HCT116 (cell line): ENCODE data around the gene ARFGAP1. TPM values are rescaled to one million over a fixed set of nuclear protein-coding genes. Genes with fewer than 3 reads are reported as not detected.

Source experiments
- ATAC-seq: fragments of 200-7000 bp; cut with Tn5 transposase; 2 replicates; pipeline ENCODE4 v1.9.1; 2020; ENCODE audit warnings: mild to moderate bottlenecking, moderate library complexity
- BruUV-seq: library from RNA; stranded (reverse); fragments of 400-500 nt; replicated peaks from 2 replicates; lab custom pipeline; 2021; lab: Mats Ljungman, UMichigan
- CTCF ChIA-PET: fragments of 300-600 bp; sonication (Branson Sonifier 250); formaldehyde crosslinking; loops from one replicate; lab custom pipeline; 2021; ENCODE audit warnings: antibody characterized with exemption; lab: Charles Lee
- POLR2A ChIA-PET: fragments of 300-600, 350-600 bp; sonication (Branson Sonifier 250); formaldehyde crosslinking; loops from one replicate; lab custom pipeline; 2021; ENCODE audit warnings: antibody characterized with exemption; lab: Charles Lee
- RAD21 ChIA-PET, 2 experiments: fragments of 300-600 bp; sonication (Branson Sonifier 250); formaldehyde crosslinking; loops; one replicate each; lab custom pipeline; 2023; ENCODE audit warnings: low total read pairs in 2 of 2; ENCODE audit not compliant: uncharacterized antibody in 2 of 2, unreplicated experiment in 2 of 2, low non-redundant PET in 1 of 2; lab: Charles Lee
- DNase-seq: peaks from one replicate; pipeline ENCODE4 v3.0.0-alpha.2; 2010; ENCODE audit warnings: low read depth, low spot score
- H2AFZ ChIP-seq: fragments of 200-600 bp; shearing (Covaris generic), sonication (generic); 2 replicates; pipeline ENCODE4 v1.6.1; 2017; ENCODE audit warnings: low read depth, mixed run types, mixed read lengths, antibody characterized with exemption, low read length; ENCODE audit not compliant: poor library complexity, severe bottlenecking
- H3K27ac ChIP-seq: 2 replicates; pipeline ENCODE4 v1.5.1; 2012; ENCODE audit warnings: low read depth, low read length
- H3K27me3 ChIP-seq: fragments of 200-600 bp; sonication (generic); 2 replicates; pipeline ENCODE4 v1.6.1; 2016; ENCODE audit warnings: mixed run types, low read length, mixed read lengths; ENCODE audit not compliant: insufficient read depth
- H3K36me3 ChIP-seq, 2 experiments: fragments of 200-500 bp in 1 of 2; fragments of 200-600 bp in 1 of 2; sonication (Bioruptor generic) in 1 of 2; sonication (generic) in 1 of 2; 2 replicates each; pipeline versions ENCODE4 v1.5.1 to v1.6.1; 2014 to 2016; ENCODE audit warnings: low read length in 2 of 2, inconsistent platforms in 1 of 2, mixed read lengths in 1 of 2, mixed run types in 1 of 2; ENCODE audit not compliant: insufficient read depth in 2 of 2, control insufficient read depth in 1 of 2
- H3K4me1 ChIP-seq, 2 experiments: fragments of 200-600 bp in 1 of 2; sonication (generic) in 1 of 2; 2 replicates each; pipeline versions ENCODE4 v1.5.1 to v1.6.1; 2012 to 2017; ENCODE audit warnings: low read length in 2 of 2, inconsistent platforms in 1 of 2, mild to moderate bottlenecking in 1 of 2, mixed read lengths in 1 of 2, mixed run types in 1 of 2, moderate library complexity in 1 of 2; ENCODE audit not compliant: insufficient read depth in 2 of 2, control insufficient read depth in 1 of 2
- H3K4me2 ChIP-seq: fragments of 200-600 bp; sonication (generic); 2 replicates; pipeline ENCODE4 v1.6.1; 2017; ENCODE audit warnings: mixed run types, low read length, mixed read lengths
- H3K4me3 ChIP-seq, 2 experiments: fragments of 200-600 bp in 1 of 2; sonication (generic) in 1 of 2; replicated peaks in 1 of 2; 2 replicates each; pipeline ENCODE4 v1.5.1; 2011 to 2016; ENCODE audit warnings: low read length in 2 of 2, control low read depth in 1 of 2, low read depth in 1 of 2, mild to moderate bottlenecking in 1 of 2, mixed read lengths in 1 of 2, mixed run types in 1 of 2
- H3K79me2 ChIP-seq: fragments of 200-600 bp; sonication (generic); 2 replicates; pipeline ENCODE4 v1.6.1; 2017; ENCODE audit warnings: mild to moderate bottlenecking, mixed run types, low read length, moderate library complexity, mixed read lengths; ENCODE audit not compliant: insufficient read depth
- H3K9ac ChIP-seq: fragments of 200-600 bp; sonication (generic); 2 replicates; pipeline ENCODE4 v1.6.1; 2016; ENCODE audit warnings: low read length, mixed read lengths
- H3K9me2 ChIP-seq: fragments of 200-600 bp; sonication (generic), shearing (Covaris generic); 2 replicates; pipeline ENCODE4 v1.6.1; 2017; ENCODE audit warnings: mixed run types, mild to moderate bottlenecking, moderate library complexity; ENCODE audit not compliant: insufficient read depth
- H3K9me3 ChIP-seq, 2 experiments: fragments of 200-500 bp in 1 of 2; fragments of 200-600 bp in 1 of 2; sonication (Bioruptor generic) in 1 of 2; sonication (generic) in 1 of 2; 2 replicates each; pipeline ENCODE4 v1.6.1; 2014 to 2017; ENCODE audit warnings: low read length in 2 of 2, mixed read lengths in 2 of 2, inconsistent platforms in 1 of 2, low read depth in 1 of 2, mild to moderate bottlenecking in 1 of 2, mixed run types in 1 of 2, moderate library complexity in 1 of 2; ENCODE audit not compliant: control insufficient read depth in 1 of 2, insufficient read depth in 1 of 2
- H4K20me1 ChIP-seq: fragments of 200-600 bp; sonication (generic), shearing (Covaris generic); 2 replicates; pipeline ENCODE4 v1.6.1; 2017; ENCODE audit warnings: mixed run types, mild to moderate bottlenecking, moderate library complexity; ENCODE audit not compliant: insufficient read depth
- CEBPB ChIP-seq: IDR thresholded peaks from 2 replicates; pipeline ENCODE4 v1.6.1; 2012; ENCODE audit warnings: low read depth
- EGR1 ChIP-seq: IDR thresholded peaks from 2 replicates; pipeline ENCODE4 v1.6.1; 2012; ENCODE audit warnings: low read depth
- EZH2 ChIP-seq: fragments of 200-600 bp; sonication (generic); IDR thresholded peaks from 2 replicates; pipeline ENCODE4 v1.6.1; 2017; ENCODE audit warnings: antibody characterized with exemption, mixed run types
- FOSL1 ChIP-seq: IDR thresholded peaks from 2 replicates; pipeline ENCODE4 v1.6.1; 2012; ENCODE audit warnings: low read depth
- JUND ChIP-seq: IDR thresholded peaks from 2 replicates; pipeline ENCODE4 v1.6.1; 2012
- POLR2AphosphoS5 ChIP-seq: IDR thresholded peaks from 2 replicates; pipeline ENCODE4 v1.6.1; 2011; ENCODE audit warnings: mild to moderate bottlenecking, low read depth, low read length, moderate library complexity
- SRF ChIP-seq: IDR thresholded peaks from 2 replicates; pipeline ENCODE4 v1.6.1; 2012; ENCODE audit warnings: low read depth
- ZNF274 ChIP-seq: fragments of 200-500 bp; sonication (Bioruptor generic); IDR thresholded peaks from 2 replicates; pipeline ENCODE4 v1.6.1; 2014; ENCODE audit warnings: mild to moderate bottlenecking, low read depth, low read length, inconsistent platforms
- intact Hi-C: fragments of 100-400 bp; cut with micrococcal nuclease; formaldehyde crosslinking; loops from 2 replicates; pipeline ENCODE4 v1.10.0; 2022
- total RNA-seq: library from RNA; stranded (reverse); gene quantifications from one replicate; pipeline ENCODE4 v1.2.1, GENCODE V29; 2021; ENCODE audit not compliant: unreplicated experiment
- TF ChIP-seq, protein P1 (sequence below), 3 experiments: fragments of 200-600 bp in 1 of 3; sonication (generic) in 1 of 3; IDR thresholded peaks in 2 of 3; conservative IDR thresholded peaks in 1 of 3; 2 replicates each; pipeline ENCODE4 v1.5.1; 2012 to 2017; ENCODE audit warnings: low read depth in 2 of 3, low read length in 2 of 3, antibody characterized with exemption in 1 of 3, borderline replicate concordance in 1 of 3, control low read depth in 1 of 3, mild to moderate bottlenecking in 1 of 3, mixed read lengths in 1 of 3, mixed run types in 1 of 3, moderate library complexity in 1 of 3; ENCODE audit not compliant: insufficient read depth in 1 of 3
- TF ChIP-seq, protein P2 (sequence below): IDR thresholded peaks from 2 replicates; pipeline ENCODE4 v1.6.1; 2012
- TF ChIP-seq, protein P3 (sequence below): IDR thresholded peaks from 2 replicates; pipeline ENCODE4 v1.6.1; 2012

The ARFGAP1 gene
- total RNA-seq, 1 experiment from 2014 or later, result 94.4 TPM

DNA sequence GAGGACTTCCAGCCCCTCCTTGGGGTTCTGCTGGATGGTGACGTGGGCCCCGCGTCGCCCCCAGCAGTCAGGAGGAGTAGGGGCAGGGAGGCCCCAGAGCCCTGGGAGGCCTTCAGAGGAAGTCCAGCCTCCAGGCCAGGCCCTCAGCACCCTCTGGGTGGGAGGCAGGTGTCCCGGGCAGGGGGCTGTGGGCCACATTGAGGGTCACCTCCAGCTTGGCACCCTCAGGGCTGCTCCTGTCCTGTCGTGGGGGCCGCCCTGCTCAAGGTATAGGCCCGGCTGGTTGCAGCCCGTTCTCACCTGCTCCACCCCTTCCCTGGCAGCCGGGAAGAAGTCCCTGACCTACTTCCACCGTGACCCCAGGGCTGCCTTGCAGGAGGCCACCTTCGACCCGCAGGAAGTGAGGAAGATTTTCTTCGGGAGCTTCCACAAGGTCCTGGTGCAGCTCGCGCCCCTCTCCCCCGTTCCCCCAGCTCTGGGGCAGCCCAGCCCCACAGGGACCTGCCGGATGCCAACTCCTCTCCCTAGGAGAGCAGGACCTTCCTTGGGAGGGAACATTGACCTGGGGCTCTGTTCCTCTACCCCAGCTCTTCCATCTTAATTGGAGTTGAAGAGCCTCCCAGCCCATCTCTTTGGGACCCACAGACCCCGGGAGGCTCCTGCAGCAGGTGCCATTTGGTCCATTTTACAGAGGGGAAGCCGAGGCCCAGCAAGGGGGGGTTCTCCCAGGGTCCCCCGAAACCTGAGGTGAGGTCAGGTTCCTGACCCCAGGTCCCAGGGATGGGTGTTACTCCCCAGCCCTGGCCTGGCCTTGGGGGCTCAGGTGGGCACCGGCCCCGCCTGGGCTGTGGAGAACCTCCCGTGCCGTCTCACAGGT is 46.8 kb downstream of the ARFGAP1 start:
- Histone ChIP-seq H3K9me3 (no peaks in the 10 kb centered on the region), H2AFZ (no peak overlapping the region), H3K4me2 (no peak overlapping the region), H3K36me3 (no peaks in the 10 kb centered on the region), H3K4me1 (no peaks in the 10 kb centered on the region), H3K79me2 (no peaks in the 10 kb centered on the region)
- no peak for ATAC-seq
- POLR2A ChIA-PET, result no interaction called here
- no peak for TF ChIP-seq SRF
- no peak for TF ChIP-seq ZNF274
- TF ChIP-seq, protein P1, sequence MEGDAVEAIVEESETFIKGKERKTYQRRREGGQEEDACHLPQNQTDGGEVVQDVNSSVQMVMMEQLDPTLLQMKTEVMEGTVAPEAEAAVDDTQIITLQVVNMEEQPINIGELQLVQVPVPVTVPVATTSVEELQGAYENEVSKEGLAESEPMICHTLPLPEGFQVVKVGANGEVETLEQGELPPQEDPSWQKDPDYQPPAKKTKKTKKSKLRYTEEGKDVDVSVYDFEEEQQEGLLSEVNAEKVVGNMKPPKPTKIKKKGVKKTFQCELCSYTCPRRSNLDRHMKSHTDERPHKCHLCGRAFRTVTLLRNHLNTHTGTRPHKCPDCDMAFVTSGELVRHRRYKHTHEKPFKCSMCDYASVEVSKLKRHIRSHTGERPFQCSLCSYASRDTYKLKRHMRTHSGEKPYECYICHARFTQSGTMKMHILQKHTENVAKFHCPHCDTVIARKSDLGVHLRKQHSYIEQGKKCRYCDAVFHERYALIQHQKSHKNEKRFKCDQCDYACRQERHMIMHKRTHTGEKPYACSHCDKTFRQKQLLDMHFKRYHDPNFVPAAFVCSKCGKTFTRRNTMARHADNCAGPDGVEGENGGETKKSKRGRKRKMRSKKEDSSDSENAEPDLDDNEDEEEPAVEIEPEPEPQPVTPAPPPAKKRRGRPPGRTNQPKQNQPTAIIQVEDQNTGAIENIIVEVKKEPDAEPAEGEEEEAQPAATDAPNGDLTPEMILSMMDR (IDR thresholded peaks at IDR 0.05 in 2 of 3, conservative IDR thresholded peaks at IDR 0.05 in 1 of 3; ENCODE audit: borderline replicate concordance in 1 of 3, insufficient read depth in 1 of 3, low read depth in 2 of 3, low read length in 2 of 3), result no peak
- TF ChIP-seq EGR1, result no peak
- no peak for TF ChIP-seq POLR2AphosphoS5
- TF ChIP-seq JUND, result no peak
- TF ChIP-seq, protein P2, sequence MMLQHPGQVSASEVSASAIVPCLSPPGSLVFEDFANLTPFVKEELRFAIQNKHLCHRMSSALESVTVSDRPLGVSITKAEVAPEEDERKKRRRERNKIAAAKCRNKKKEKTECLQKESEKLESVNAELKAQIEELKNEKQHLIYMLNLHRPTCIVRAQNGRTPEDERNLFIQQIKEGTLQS, result no peak
- no peak for TF ChIP-seq EZH2
- TF ChIP-seq, protein P3, sequence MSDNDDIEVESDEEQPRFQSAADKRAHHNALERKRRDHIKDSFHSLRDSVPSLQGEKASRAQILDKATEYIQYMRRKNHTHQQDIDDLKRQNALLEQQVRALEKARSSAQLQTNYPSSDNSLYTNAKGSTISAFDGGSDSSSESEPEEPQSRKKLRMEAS, result no peak
- no peak for TF ChIP-seq FOSL1
- no peak for TF ChIP-seq CEBPB
- TF ChIP-seq, all 23 proteins: peak for 0
- Histone ChIP-seq H3K9ac (no peak overlapping the region), H3K27ac (no peak overlapping the region), H3K9me2 (no peaks in the 10 kb centered on the region), H4K20me1 (no peaks in the 10 kb centered on the region), H3K4me3 (no peak overlapping the region), H3K27me3 (no peaks in the 10 kb centered on the region)
- intact Hi-C loops, result no loop called here
- RAD21 ChIA-PET, result no interaction called here
- CTCF ChIA-PET, result no interaction called here
- BruUV-seq, result no TSS peak
- no peak for DNase-seq
